COR-L47 (cell line): ENCODE results near the gene FBXW8.

ENCODE experiments used
- DNase-seq: peaks from one replicate; lab custom pipeline; 2025; lab: John Stamatoyannopoulos, UW

FBXW8 gene

GRCh38 chr12:117020536-117021220 lies 109.9 kb downstream of the FBXW8 start:
- no peak for DNase-seq

GRCh38 chr12:117022465-117022864 lies 111.7 kb downstream of the FBXW8 start:
- no peak for DNase-seq

GRCh38 chr12:117023998-117024960 lies 113.5 kb downstream of the FBXW8 start:
- no peak for DNase-seq

GRCh38 chr12:117024961-117025480 lies 114.3 kb downstream of the FBXW8 start:
- no peak for DNase-seq

GRCh38 chr12:117025481-117026151 lies 114.9 kb downstream of the FBXW8 start:
- DNase-seq, result peak; percentile 57

GRCh38 chr12:117026343-117026742 lies 115.6 kb downstream of the FBXW8 start:
- DNase-seq, result no peak

- no peak for DNase-seq
These were observed 116.1 kb downstream of the FBXW8 start for GRCh38 chr12:117026921-117027250.

GRCh38 chr12:117027251-117028086 lies 116.7 kb downstream of the FBXW8 start:
- DNase-seq, result no peak

GRCh38 chr12:117028254-117028653 lies 117.5 kb downstream of the FBXW8 start:
- DNase-seq, result no peak

GRCh38 chr12:117030187-117030900 lies 119.6 kb downstream of the FBXW8 start:
- DNase-seq, result no peak

- no peak for DNase-seq
These were observed 121.3 kb downstream of the FBXW8 start for GRCh38 chr12:117031843-117032592.

- DNase-seq, result no peak
These were observed 122.0 kb downstream of the FBXW8 start for GRCh38 chr12:117032593-117033381.

GRCh38 chr12:117033382-117034221 lies 122.9 kb downstream of the FBXW8 start:
- DNase-seq, result no peak

- DNase-seq, result no peak
These were observed 123.5 kb downstream of the FBXW8 start for GRCh38 chr12:117034249-117034648.

- DNase-seq, result no peak
These were observed 124.0 kb downstream of the FBXW8 start for GRCh38 chr12:117034701-117035151.

- no peak for DNase-seq
These were observed 124.5 kb downstream of the FBXW8 start for GRCh38 chr12:117035287-117035686.

GRCh38 chr12:117036046-117036445 lies 125.3 kb downstream of the FBXW8 start:
- peak; percentile 54 for DNase-seq

GRCh38 chr12:117036547-117036946 lies 125.8 kb downstream of the FBXW8 start:
- DNase-seq, result no peak
